ENCODE results near the gene FAM13B.

- TF ChIP-seq HDGF (IDR thresholded peaks at IDR 0.05; ENCODE audit: borderline replicate concordance) (no peak), FOXM1 (IDR thresholded peaks at IDR 0.05; ENCODE audit: borderline replicate concordance) (no peak)
Observed at GRCh38 chr5:138015916-138016315, 17.0 kb downstream of the FAM13B start.

All from HEK293T (cell line).